Panc1 (cell line): ENCODE measurements around the gene KRTAP9-1.

Source experiments
- CTCF ChIP-seq: fragments of 450-650 bp; IDR thresholded peaks from 2 replicates; pipeline ENCODE4 v1.5.1; 2017; ENCODE audit warnings: mild to moderate bottlenecking
- REST ChIP-seq, 2 experiments: IDR thresholded peaks; 2 replicates each; pipeline ENCODE4 v1.6.1; 2011 to 2012; ENCODE audit warnings: low read depth in 2 of 2, control low read depth in 1 of 2, low read length in 1 of 2, mild to moderate bottlenecking in 1 of 2, moderate library complexity in 1 of 2; ENCODE audit not compliant: insufficient read depth in 1 of 2

DNA sequence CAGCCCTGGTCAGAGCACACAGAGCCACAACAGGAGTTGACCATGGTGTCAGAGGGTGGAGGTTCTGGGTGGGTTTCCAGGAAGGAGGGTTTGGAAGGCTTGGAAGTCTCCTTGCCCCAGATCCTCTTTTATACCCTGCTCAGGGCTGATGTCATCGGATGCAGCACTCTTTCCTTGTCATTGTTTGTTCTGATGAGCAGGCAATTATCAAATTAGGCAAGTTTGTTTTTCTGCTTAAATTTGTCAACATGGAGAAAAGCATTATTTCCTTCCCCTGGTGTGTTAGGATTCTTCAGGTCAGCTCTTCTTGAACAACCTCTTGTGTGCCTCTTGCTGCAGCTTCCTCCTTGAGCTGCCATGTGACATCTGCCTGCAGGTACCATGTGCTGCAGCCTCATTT lies 29.0 kb upstream of the KRTAP9-1 start, which contains the start of gene KRTAP4-4:
- TF ChIP-seq REST (IDR thresholded peaks at IDR 0.05; ENCODE audit: insufficient read depth in 1 of 2, low read depth in 2 of 2, low read length in 1 of 2) = no peak
- TF ChIP-seq CTCF = no peak
